ENCODE data around the gene NUDT21. TPM values are rescaled to one million over a fixed set of nuclear protein-coding genes. Genes with fewer than 3 reads are reported as not detected.

The NUDT21 gene
- total and polyA plus RNA-seq, 9 donors = 40.8 to 163 (median 126) TPM

DNA sequence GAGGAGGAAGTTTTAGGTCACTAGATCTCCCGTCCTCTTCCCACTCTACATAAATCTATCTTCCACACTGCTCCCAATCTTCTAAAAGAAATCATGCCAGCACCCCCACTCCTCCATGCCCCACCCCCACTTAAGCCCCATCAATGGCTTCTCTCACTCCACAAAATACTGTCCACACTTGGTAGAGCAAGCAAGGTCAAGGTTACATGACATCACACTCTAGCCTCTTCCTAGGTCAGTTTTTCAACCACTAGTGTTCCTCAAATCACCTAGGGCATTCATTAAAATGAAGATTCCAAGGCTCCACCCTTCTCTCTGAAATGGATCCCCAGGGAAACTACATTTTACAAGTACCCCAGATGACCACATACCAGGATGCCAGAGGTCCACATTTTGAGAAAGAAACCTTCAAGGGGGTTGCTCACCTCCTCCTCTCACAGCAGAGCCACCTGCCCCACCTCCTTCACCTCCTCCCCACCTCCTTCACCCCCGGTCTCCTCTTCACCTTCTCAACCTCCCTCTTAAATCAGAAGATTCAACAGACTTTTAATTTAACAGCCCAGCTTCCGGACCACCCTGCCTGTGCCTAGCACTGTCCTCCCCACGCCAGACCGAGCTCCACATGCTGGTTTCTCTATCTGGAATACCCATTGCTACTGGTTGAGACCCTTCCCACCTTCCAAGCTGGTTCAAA lies 29.0 kb downstream of the NUDT21 start:
- no peaks in the 10 kb centered on the region for H3K27me3 ChIP-seq
- H3K4me3 ChIP-seq = no peak overlapping the region
- WGBS, 3 donors = 58 to 80% (median 76%) methylated on average over 5 of the region's 5 CpGs
- DNase-seq = no peak
- H3K4me1 ChIP-seq (ENCODE audit: insufficient read depth) = peaks cover 13% of the 10 kb centered on the region
- no peaks in the 10 kb centered on the region for H3K36me3 ChIP-seq
- TF ChIP-seq CTCF (IDR thresholded peaks at IDR 0.05) = no peak
- no peak for TF ChIP-seq POLR2A (IDR thresholded peaks at IDR 0.05)
- TF ChIP-seq EP300 (IDR thresholded peaks at IDR 0.05) = no peak
- H3K27ac ChIP-seq = no peak overlapping the region
- H3K9me3 ChIP-seq = no peaks in the 10 kb centered on the region
- intact Hi-C loops (cut with DNase I) = no loop called here

DNA sequence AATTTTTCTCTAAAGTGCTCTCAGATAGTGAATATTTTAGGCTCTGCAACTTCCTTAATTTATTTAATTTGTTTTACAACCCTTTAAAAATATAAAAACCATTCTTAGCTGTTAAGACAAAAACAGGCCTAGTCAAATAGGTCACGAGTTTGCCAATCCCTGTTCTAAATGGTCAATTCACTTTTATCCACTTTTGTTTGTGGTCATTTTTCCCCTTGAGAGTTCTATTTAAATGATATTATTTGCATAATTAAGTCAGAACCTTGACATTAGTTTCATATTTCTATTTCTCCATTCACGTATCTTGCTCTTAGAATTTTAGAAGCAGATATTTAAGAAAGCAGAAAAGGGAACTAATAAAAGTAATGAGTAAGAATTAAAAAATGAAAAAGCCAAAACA lies 29.8 kb downstream of the NUDT21 start:
- Histone ChIP-seq H3K9me3 (no peaks in the 10 kb centered on the region), H3K36me3 (no peaks in the 10 kb centered on the region), H3K4me3 (no peak overlapping the region), H3K4me1 (ENCODE audit: insufficient read depth) (peaks cover 13% of the 10 kb centered on the region), H3K27me3 (no peaks in the 10 kb centered on the region), H3K27ac (no peak overlapping the region)
- WGBS, 3 donors = 41 to 72% (median 57%) methylated on average over 2 of the region's 2 CpGs
- no peak for DNase-seq
- intact Hi-C loops (cut with DNase I) = no loop called here
- TF ChIP-seq CTCF (IDR thresholded peaks at IDR 0.05) (no peak), EP300 (IDR thresholded peaks at IDR 0.05) (no peak), POLR2A (IDR thresholded peaks at IDR 0.05) (no peak)

DNA sequence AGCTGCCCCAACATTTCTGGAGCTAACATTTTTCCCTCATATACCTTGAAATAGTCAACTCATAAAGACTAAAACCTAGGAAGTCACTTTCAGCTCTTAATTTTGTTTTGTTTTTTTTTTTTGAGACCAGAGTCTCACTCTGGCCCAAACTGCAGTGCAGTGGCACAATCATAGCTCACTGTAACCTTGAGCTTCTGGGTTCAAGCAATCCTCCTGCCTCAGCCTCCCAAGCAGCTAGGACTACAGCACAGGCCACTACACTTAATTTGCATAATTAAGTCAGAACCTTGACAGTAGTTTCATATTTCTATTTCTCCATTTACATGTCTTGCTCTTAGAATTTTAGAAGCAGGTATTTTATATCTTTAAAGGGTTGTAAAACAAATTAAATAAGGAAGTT lies 30.5 kb downstream of the NUDT21 start:
- Histone ChIP-seq H3K27ac (no peak overlapping the region), H3K9me3 (no peaks in the 10 kb centered on the region), H3K4me1 (ENCODE audit: insufficient read depth) (peaks cover 13% of the 10 kb centered on the region), H3K27me3 (no peaks in the 10 kb centered on the region), H3K36me3 (no peaks in the 10 kb centered on the region), H3K4me3 (no peak overlapping the region)
- TF ChIP-seq CTCF (IDR thresholded peaks at IDR 0.05) (no peak), POLR2A (IDR thresholded peaks at IDR 0.05) (no peak), EP300 (IDR thresholded peaks at IDR 0.05) (no peak)
- no peak for DNase-seq
- intact Hi-C loops (cut with DNase I) = no loop called here

DNA sequence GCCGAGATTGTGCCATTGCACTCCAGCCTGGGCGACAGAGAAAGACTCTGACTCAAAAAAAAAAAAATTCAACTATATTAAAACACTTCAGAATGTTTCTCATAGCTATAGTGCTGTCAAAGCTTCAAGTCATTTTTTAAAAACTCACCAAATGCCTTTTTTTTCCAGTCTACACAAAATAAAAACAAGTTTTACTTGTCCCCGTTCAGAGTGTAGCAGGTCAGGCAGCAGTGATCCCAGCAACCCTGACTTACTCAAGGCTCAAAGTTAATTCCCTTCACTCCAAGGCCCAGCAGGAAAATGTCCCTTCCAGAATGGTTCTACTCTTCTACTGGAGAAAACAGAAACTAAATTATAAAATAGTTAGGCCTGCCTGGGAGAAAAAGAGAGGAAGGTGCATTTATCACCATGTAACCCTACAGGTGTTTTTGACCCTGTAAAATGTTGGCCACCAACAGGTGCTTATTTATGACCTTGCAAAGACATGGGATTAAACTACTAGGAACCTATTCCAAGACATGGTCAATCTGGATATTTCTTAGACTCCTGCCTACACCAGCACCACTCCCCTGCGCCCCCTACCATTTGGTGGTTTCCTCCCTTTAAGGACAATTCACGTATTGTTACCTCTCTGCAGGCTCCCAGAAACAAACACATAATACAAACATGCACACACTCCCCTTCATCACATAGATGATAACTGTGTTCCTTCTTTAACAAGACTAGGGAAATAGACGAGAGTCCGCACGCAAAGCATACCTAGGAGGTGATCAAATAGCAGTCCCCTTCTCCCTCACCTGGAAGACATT lies 31.2 kb downstream of the NUDT21 start:
- DNase-seq = no peak
- intact Hi-C loops (cut with DNase I) = no loop called here
- Histone ChIP-seq H3K4me1 (ENCODE audit: insufficient read depth) (peaks cover 13% of the 10 kb centered on the region), H3K27me3 (no peaks in the 10 kb centered on the region), H3K9me3 (no peaks in the 10 kb centered on the region), H3K36me3 (no peaks in the 10 kb centered on the region), H3K27ac (no peak overlapping the region), H3K4me3 (no peak overlapping the region)
- WGBS, 3 donors = 81 to 83% (median 82%) methylated on average over 8 of the region's 8 CpGs
- TF ChIP-seq POLR2A (IDR thresholded peaks at IDR 0.05) (no peak), CTCF (IDR thresholded peaks at IDR 0.05) (no peak), EP300 (IDR thresholded peaks at IDR 0.05) (no peak)

Data from ovary (tissue), 9 donors.